CD1c-positive myeloid dendritic cell (primary cell): Measurements from ENCODE around the gene NUDT15.
A peak's percentile ranks its signal among the peaks of the same experiment; 100 is the strongest.
"Not testable (repeated sequence)": the region's sequence is repeated elsewhere in the genome, so short reads cannot be mapped to it uniquely, and the experiment has no call there.

Experiments
- DNase-seq: peaks from one replicate; pipeline ENCODE4 v3.0.0-alpha.2; 2016; ENCODE audit errors: extremely low spot score

NUDT15 gene

DNA sequence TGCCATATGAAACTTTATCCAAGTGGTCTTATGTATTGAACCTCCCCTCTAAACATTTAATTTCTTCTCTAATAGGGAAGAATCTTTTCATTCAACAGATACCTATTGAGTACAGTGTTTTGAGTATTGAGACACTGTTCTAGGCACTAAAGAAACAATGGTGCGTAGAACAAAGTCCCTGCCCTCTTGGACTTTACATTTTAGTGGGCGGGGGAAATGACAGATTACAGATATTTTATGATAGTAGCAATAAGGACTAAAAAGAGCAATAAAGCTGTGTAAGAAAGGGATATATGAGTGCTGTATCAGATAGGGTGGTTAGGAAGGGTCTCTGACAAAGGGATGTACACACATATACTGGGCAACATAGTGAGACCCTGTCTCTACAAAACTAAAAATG is 5.4 kb downstream of the NUDT15 start:
- no peak for DNase-seq

DNA sequence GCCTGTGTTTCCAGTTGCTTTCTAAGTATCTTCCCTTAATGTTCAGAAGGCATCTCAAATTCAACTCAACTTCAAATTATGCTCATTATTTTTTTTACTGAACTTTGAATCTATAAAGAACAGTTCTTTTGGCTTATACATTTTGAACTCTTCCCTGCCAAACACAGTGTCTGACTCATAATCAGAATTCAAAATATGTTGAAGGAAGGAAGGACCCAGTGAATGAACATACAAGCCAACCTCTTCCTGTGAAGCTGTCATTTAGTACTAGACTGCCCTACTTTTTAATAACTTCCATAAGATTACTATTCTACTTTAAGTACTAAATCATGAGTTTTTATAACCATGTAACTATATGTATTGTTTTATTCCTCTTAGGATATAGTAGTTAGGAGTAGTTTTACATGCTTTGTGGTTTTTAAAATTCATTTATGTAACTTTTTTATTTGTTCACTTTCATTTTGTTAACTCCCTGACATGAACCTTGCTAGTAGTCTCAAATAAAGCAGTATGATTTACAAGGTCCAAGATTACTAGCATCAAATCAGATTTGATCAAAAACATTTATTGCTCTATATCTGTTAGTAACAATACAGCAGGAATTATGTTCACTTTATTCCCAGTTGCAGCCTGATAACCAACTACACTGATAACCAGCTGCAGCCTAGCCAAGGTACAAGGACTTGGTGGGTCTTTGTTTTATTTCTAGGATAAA is 6.4 kb downstream of the NUDT15 start:
- no peak for DNase-seq

DNA sequence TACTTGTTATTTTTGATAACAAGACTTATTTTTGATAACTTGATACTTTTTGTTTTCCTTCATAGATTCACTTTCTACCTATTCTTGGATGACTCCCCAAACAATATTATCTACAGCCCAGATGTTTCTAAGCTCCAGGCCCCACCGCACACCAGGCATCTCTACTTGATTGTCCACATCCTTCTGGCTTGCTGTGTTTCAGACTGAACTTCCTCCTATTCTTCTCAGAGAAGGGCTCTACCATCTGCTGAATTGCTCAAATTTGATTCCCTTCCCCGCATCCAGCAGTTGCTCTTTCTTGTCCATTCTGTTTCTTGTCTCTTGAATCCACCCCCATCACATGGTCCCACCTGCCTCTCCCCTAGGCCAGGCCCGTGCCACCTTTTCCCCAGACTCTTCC is 13.0 kb downstream of the NUDT15 start:
- no peak for DNase-seq

DNA sequence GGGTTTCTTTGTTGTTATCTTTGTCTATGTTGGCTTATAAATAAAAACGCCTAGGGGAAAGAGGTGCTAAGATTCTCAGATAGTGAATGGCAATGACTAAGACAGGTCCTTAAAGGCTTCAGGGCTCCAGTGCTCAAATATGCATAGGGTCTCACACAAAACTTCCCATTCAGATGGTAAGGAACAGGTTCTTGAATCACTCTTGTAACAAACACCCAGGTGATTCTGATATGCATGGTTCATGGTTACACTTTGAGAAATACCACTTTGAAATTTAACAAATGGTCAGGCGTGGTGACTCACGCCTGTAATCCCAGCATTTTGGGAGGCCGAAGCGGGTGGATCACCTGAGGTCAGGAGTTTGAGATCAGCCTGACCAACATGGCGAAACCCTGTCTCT is 17.1 kb downstream of the NUDT15 start:
- no peak for DNase-seq

DNA sequence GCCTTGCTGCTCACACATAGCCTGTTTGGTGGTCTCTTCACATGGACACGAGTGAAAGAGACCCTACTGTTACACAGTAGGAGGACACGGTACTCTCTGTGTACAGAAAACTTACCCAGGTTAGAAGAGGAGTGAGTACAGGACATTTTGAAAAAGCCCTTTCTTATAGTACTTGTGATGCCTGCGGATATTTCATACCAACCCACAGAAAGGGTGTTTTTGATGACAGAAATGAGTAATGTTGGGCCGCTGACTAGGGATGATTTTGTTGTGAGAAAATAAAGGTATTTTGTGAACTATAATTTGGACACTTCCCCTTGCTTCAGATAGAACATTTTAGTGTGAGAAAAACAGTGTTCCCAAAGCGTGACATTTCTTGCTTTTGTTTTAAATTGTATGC is 18.2 kb downstream of the NUDT15 start:
- DNase-seq = no peak

DNA sequence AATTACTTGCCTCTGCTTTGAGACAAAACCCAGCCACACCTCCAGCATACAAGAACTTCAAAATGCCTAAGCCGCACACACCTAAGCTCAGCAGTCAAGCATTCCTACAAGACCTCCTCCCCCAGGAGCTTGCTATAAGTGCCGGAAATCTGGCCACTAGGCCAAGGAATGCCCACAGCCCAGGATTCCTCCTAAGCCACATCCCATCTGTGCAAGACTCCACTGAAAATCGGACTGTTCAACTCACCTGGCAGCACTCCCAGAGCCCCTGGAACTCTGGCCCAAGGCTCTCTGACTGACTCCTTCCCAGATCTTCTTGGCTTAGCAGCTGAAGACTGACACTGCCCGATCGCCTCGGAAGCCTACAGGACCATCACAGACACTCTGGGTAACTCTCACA is 21.0 kb downstream of the NUDT15 start:
- not testable (repeated sequence) for DNase-seq

DNA sequence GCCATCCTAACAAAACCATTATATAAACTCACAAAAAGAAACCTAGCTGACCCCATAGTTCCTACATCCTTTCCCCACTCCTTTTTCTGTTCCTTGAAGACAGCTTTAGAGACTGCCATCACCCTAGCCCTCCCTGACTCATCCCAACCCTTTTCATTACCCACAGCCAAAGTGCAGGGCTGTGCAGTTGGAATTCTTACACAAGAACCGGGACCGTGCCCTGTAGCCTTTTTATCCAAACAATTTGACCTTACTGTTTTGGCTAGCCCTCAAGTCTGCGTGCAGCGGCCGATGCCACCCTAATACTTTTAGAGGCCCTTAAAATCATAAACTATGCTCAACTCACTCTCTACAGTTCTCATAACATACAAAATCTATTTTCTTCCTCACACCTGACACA is 22.4 kb downstream of the NUDT15 start:
- not testable (repeated sequence) for DNase-seq

DNA sequence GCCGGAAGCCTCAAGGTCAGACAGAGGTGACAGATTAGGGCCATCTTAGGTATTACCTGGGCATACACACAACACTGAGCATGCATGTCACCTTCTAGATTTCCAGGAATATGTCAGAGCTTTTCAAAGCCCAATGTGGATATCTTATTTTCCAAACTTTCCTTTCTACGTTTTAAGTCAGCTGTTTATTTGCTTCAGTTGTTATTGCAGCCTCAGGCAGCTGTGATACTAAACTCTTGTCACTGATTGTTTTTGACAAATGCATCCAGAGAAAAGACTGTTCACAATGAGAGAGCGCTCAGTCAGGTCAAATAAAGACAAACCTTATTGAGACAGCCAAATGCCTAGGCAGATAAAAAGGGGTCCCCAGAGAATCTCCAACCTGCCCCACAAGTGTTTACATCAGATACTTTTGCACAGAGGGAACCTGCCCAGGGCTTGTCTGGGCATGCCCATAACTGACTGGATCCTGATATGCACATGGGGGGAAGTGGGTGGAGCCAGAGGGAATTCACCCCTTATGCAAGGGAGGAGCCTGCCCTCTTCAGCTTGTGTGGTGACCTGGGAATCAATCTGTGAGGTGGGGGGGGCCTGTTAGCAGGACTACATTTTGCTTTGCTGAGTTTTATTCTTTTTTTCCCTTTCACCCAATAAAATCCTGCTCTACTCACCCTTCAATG is 28.9 kb downstream of the NUDT15 start:
- DNase-seq = no peak

DNA sequence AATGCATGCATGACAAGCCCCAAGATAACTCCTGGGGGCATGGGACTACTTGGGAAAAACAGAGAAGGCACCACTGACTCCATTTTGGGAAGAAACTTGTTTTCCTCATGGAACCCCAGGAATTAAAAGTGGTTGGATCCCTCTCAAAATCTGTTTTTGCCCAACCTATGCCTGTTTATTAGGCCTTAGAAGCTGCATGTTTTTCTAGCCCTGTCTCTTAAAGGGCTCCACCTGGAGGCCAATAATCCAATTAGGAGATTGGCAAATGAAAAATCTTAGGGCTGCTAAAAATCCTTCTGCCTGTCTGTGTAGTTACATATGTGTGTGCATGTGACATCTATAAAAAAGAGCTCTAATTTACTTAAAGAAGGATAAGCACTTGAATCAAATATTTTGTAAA is 30.5 kb downstream of the NUDT15 start:
- DNase-seq = no peak

DNA sequence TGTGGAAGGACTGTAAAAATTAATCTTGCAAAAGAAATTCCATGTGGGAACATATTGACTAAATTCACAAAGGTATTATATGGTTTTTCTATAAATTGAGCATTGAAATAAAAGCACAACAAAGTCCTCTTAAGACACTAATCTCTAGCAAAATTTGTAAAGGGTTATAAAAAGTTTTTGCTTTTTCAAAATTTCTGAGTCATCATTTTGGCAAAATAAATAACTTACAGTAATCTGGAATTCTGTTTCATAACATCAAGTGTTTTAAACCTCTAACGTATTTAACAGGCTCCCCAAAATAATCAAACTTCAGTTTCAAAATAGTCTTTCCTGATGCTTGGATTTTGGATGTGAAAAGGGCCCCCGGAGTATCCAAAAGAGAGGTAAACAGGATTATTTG is 31.4 kb downstream of the NUDT15 start:
- no peak for DNase-seq

DNA sequence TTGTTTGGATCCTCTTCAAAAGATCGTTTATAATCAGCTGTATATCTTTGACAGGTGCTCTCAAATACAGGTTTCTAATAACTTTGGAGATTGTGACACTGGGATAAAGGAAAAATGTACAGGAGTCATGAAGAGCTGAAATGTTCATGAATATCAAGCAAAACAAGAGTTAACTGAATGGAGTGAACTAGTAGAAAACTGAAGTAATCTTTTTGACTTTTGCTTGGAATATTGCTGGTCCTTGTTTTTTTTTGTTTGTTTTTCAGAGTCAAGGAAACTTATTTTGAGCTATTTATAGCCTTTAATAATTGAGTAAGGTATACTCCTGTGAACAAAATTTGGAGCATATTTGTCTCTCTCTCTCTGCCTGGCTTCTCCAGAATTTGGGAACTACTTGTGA is 32.0 kb downstream of the NUDT15 start:
- DNase-seq = no peak

DNA sequence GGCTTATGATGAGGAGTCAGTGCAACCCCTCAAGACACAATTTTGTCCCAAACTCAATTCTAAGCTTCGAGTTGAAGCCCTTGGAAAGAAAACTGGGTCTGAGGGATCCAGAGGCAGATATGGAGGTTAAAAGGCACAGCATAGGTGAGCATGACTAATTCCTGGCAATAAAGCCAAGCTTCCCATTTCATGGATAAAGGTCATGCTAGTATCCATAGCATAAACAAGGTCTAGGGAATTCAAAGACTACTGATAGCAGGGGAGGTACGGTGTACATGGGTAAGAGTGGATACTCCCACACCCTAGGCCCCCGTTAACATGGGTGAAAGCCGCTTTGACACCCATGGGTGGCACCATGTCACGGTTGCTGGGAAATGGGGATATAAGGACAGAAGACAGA is 33.4 kb downstream of the NUDT15 start:
- DNase-seq = no peak

DNA sequence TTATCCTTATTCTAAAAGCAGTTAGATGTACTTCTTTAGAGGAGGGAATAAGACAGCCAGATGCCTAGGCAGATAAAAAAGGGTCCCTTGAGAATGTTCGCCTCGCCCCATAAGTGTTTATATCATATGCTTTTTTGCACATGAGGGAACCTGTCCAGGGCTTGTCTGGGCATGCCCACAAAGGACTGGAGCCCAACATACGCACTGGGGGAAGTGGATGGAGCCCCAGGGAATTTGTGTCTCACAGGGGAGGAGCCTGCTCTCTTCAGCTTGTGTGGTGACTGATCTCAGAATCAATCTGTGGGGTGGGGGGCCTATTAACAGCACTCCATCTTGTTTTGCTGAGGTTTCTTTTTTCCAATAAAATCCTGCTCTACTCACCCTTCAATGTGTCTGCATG is 34.8 kb downstream of the NUDT15 start:
- DNase-seq = no peak

DNA sequence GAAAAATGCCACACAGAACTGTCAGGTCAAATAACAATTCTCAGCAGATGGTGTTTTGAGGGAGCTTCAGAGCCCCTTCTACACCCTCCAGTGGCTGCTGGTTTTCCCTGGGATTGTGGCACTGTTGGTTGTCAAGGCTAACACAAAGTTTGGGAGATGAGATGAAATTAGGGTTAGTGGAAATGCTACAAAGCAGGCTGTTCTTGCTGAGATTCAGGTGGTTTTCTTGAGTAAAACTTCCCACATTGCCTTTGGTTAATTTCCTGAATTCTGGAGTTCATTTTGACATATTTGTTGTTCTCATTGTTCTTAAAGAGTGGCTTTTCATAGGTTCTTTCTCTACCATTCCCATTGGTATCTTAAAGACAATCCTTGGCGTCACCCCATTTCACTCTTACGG is 35.3 kb downstream of the NUDT15 start:
- no peak for DNase-seq

DNA sequence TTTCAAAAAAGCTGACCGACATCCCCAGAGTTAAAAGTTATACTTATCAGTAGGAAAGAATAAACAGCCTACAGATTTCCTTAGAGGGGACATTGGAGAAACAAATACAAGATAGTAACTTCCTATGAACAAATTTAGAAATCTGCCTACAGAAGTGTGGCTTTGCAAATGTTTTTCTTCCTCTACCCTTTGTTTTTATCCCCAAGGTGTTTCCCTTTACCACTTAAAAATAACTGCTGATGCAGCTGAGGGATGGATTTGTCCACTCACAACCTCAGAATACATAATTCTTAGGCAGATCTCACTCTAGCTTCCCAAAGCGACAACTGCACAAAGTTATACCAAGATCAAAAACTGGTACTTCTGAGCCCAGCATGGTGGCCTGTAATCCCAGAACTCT is 36.5 kb downstream of the NUDT15 start:
- DNase-seq = no peak

DNA sequence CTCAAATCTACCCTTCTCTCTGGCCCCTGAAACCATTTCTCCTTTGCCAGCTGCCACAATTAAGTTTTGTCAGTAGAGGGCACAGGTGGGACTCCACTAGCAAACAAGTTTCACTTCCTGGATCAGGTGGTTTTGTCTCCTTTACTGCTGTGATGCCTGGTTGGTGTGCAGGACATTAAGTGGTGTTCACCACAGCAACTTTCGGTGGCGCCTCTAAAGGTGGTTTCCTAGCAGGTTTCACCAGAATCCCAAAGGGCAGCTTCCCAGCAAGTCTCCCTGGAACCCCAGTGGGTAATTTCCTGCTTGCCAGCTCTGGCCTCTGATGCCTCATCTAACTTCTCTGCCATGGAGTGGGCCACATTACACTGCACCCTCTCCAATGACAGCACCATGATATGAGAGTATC is 40.7 kb downstream of the NUDT15 start:
- DNase-seq = no peak

DNA sequence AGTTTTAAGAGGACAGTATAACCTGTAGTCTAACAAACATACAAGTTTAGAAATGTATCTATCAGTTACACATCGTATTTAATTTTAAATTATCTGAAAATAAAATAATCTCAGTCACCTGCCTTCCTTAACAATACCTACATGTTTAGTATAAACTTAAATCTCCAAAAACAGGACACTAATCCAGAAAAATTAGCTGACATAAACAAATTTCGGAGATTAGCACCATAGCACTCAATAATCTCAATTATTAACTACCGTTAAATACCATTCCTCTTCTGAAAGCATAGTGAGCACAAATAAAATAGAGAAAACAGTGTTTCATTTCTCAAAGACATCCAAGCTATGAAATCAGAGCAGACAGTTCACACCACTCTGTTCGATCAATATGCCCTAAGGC is 44.2 kb downstream of the NUDT15 start:
- DNase-seq = no peak

DNA sequence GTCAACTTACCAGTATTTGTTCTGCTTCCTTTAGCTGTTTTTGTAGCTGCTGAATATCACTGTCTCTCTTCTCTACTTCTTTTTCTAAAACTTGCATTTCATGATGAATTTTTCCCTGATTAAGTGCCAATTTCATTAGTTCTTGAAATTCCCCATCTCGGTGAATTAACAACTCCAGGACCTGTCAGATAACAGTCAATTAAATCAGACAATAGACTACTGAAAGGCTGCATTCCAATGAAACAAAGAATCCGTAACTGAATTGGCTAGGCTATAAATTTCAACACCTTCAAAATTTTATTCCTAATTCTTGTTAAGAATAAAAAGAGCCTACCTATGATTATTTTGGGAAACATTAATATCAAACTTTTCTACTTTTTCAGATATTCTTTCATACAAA is 48.7 kb downstream of the NUDT15 start:
- DNase-seq = no peak

DNA sequence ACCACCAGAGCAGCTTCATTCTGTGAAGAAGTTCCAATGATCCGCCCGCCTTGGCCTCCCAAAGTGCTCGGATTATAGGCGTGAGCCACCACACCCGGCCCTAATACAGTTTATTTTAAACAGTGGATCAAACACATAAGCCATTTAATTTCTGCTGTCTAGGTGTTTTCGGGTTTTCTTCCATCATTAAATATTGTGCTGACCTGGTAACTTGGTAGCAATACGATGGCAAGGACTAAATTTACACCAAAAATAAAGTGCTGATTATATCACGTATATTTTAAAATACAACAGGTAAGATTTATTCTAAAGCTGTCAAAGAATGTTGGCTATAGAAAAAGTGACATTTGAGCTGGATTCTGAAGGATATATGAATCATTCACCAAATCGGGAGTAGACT is 56.1 kb downstream of the NUDT15 start:
- no peak for DNase-seq

DNA sequence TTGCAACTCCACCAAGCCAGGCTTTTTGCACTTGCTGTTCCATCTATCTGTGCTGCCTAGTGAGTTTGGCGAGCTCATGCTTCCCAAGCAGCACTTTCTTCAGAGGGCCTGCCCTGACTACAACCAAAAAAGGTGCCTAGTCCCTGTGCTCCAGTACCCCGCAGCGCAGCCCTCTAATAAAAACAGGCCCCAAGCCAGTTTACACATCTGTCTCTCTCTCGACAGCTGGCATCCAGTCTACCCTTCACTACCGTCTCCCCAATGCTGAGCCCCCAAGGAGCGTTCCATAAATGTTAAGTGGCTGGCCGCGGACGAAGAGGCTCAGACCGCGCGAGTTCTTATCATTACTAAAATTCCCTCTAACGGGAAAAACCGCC is 56.9 kb downstream of the NUDT15 start:
- DNase-seq = peak; percentile 12

DNA sequence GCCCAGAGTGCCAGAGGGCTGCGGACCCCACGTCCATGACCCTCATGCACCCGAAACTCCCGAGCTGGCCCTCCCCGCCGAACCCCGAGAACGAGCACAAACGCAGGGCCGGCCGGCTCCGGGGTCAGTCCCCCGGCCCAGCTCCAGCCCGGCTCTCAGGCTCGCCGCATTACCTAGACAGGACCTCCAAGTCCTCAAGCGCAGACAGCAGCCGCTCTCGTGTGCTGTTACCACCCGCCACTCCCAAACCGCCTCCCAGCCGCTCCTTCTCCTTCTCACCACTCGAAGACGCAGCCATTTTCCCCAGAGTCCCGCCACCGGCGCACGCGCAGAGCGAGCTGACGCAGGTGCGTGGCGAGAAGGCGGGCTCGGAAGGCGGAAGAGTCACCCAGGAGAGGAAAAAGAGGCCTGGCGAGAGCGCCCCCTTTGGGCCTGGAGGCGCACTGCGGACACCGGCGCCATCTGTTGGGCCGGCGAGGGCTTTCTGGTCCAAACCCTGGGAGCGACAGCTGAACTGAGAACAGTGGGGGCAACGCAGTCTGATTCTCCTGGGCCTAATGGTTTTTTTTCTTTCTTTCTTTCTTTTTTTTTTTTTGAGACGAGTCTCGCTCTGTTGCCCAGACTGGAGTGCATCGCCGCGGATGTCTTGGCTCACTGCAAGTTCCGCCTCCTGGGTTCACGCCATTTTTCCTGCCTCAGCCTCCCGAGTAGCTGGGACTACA is 57.4 kb downstream of the NUDT15 start, which contains the start of gene MED4:
Gene MED4 (minus strand): TSS at position 324 of the 722 bp plus-strand sequence. CDS start 26 bp downstream, at position 298.
- DNase-seq = peak; percentile 99

DNA sequence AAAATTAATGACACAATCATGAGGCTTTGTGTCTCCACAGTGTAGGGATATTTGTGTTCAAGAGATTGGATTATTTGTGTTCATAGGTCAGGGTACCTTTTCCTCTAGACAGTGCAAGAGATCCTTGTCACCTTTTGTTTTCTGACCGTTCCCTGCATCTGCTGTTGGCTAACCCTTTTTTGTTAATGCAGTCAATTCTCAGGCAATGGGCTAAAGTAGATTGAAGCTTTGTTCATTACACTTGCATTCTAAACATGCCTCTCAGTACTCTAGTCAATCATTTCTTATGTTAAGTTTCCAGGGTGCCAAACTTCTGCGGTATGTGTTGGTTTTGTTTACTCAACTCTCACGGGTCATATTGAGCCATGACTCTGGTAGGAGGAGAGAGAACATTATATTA is 59.1 kb downstream of the NUDT15 start:
- DNase-seq = no peak
